HG03064 (cell line): ENCODE results near the gene CDYL.

Experiments used
- ATAC-seq: cut with Tn5 transposase; IDR thresholded peaks from one replicate; pipeline ENCODE4 v1.9.1; 2021; ENCODE audit warnings: low read depth; ENCODE audit not compliant: unreplicated experiment

The CDYL gene

GRCh38 chr6:4774296-4774695 is 1.9 kb upstream of the CDYL start:
- no peak for ATAC-seq

GRCh38 chr6:4774715-4775493 is 1.3 kb upstream of the CDYL start:
- no peak for ATAC-seq

GRCh38 chr6:4775494-4776130 is 592 bp upstream of the CDYL start:
- ATAC-seq: peak; percentile 45

- ATAC-seq: peak; percentile 15
These were observed 539 bp downstream of the CDYL start for GRCh38 chr6:4776493-4777393.

GRCh38 chr6:4777394-4777935 is 1.3 kb downstream of the CDYL start:
- ATAC-seq: no peak

GRCh38 chr6:4778086-4778485 is 1.9 kb downstream of the CDYL start:
- ATAC-seq: no peak

- ATAC-seq: no peak
These were observed 4.2 kb downstream of the CDYL start for GRCh38 chr6:4780360-4780812.

GRCh38 chr6:4781426-4781825 is 5.2 kb downstream of the CDYL start:
- no peak for ATAC-seq

GRCh38 chr6:4781967-4782575 is 5.9 kb downstream of the CDYL start:
- no peak for ATAC-seq

GRCh38 chr6:4786996-4787395 is 10.8 kb downstream of the CDYL start:
- no peak for ATAC-seq

- no peak for ATAC-seq
These were observed 12.3 kb downstream of the CDYL start for GRCh38 chr6:4788482-4788881.

- ATAC-seq: peak; percentile 89
These were observed 12.9 kb downstream of the CDYL start for GRCh38 chr6:4788953-4789584.

GRCh38 chr6:4790158-4790899 is 14.1 kb downstream of the CDYL start:
- ATAC-seq: no peak

- ATAC-seq: no peak
These were observed 18.0 kb downstream of the CDYL start for GRCh38 chr6:4794140-4794707.

- ATAC-seq: no peak
These were observed 21.4 kb downstream of the CDYL start for GRCh38 chr6:4797587-4797986.

- ATAC-seq: no peak
These were observed 23.7 kb downstream of the CDYL start for GRCh38 chr6:4799912-4800311.

GRCh38 chr6:4800662-4801061 is 24.5 kb downstream of the CDYL start:
- no peak for ATAC-seq

GRCh38 chr6:4801491-4802110 is 25.4 kb downstream of the CDYL start:
- peak; percentile 47 for ATAC-seq
